OCI-M2 (cell line): ENCODE data around the gene DEPDC7.
A peak's percentile ranks its signal among the peaks of the same experiment; 100 is the strongest.
"Not testable (repeated sequence)": the region's sequence is repeated elsewhere in the genome, so short reads cannot be mapped to it uniquely, and the experiment has no call there.

Experiments
- DNase-seq: peaks from one replicate; lab custom pipeline; 2025; ENCODE audit not compliant: unreplicated experiment; lab: John Stamatoyannopoulos, UW

Gene DEPDC7

GRCh38 chr11:33021937-33022336, 6.3 kb downstream of the DEPDC7 start:
- no peak for DNase-seq

GRCh38 chr11:33025339-33025722, 9.7 kb downstream of the DEPDC7 start:
- no peak for DNase-seq

- no peak for DNase-seq
Measured at GRCh38 chr11:33027233-33027632, 11.6 kb downstream of the DEPDC7 start.

GRCh38 chr11:33027846-33028536, 12.3 kb downstream of the DEPDC7 start:
- no peak for DNase-seq

GRCh38 chr11:33028537-33028914, 12.8 kb downstream of the DEPDC7 start:
- DNase-seq = no peak

- DNase-seq = not testable (repeated sequence)
Measured at GRCh38 chr11:33029218-33029617, 13.5 kb downstream of the DEPDC7 start.

GRCh38 chr11:33033493-33033892, 17.8 kb downstream of the DEPDC7 start:
- DNase-seq = no peak

- DNase-seq = no peak
Measured at GRCh38 chr11:33035011-33035410, 19.3 kb downstream of the DEPDC7 start.

- DNase-seq = peak; percentile 47
Measured at GRCh38 chr11:33039274-33040032, 23.8 kb downstream of the DEPDC7 start, which contains the start of gene TCP11L1. Gene TCP11L1 (plus strand): TSS chr11:33039572. CDS start chr11:33043774, 4,202 bp downstream.

- no peak for DNase-seq
Measured at GRCh38 chr11:33040033-33040861, 24.6 kb downstream of the DEPDC7 start.

- DNase-seq = no peak
Measured at GRCh38 chr11:33040862-33041453, 25.3 kb downstream of the DEPDC7 start.

GRCh38 chr11:33043221-33043830, 27.6 kb downstream of the DEPDC7 start:
- DNase-seq = no peak

GRCh38 chr11:33044285-33044756, 28.6 kb downstream of the DEPDC7 start:
- no peak for DNase-seq

- no peak for DNase-seq
Measured at GRCh38 chr11:33045551-33046255, 30.0 kb downstream of the DEPDC7 start.

- DNase-seq = not testable (repeated sequence)
Measured at GRCh38 chr11:33048701-33049100, 33.0 kb downstream of the DEPDC7 start.

GRCh38 chr11:33049565-33050408, 34.1 kb downstream of the DEPDC7 start:
- not testable (repeated sequence) for DNase-seq

GRCh38 chr11:33052231-33052630, 36.6 kb downstream of the DEPDC7 start:
- no peak for DNase-seq

- DNase-seq = no peak
Measured at GRCh38 chr11:33055375-33055774, 39.7 kb downstream of the DEPDC7 start.

GRCh38 chr11:33057284-33057683, 41.6 kb downstream of the DEPDC7 start:
- no peak for DNase-seq
